GM13977 (cell line): ENCODE results near the gene TMEFF2.

Experiments used
- DNase-seq: peaks from one replicate; pipeline ENCODE4 v3.0.0; 2012; ENCODE audit warnings: low spot score
- in situ Hi-C: fragments of 300-500 bp; cut with MboI; formaldehyde crosslinking; loops from one replicate; pipeline ENCODE4 v1.12.0; 2022; ENCODE audit warnings: low sequenced_read_pairs, low pct_unique_long_range_greater_than_20kb, mixed read lengths, inconsistent platforms; ENCODE audit not compliant: unreplicated experiment
- TF ChIP-seq, protein P1 (sequence below): IDR thresholded peaks from 2 replicates; pipeline ENCODE4 v1.5.1; 2012; ENCODE audit warnings: mild to moderate bottlenecking, control low read depth; ENCODE audit not compliant: insufficient read depth; ENCODE audit errors: extremely low read depth, missing control alignments

TMEFF2 gene

GRCh38 chr2:191965733-191966132 is 229.0 kb downstream of the TMEFF2 start:
- TF ChIP-seq, protein P1, sequence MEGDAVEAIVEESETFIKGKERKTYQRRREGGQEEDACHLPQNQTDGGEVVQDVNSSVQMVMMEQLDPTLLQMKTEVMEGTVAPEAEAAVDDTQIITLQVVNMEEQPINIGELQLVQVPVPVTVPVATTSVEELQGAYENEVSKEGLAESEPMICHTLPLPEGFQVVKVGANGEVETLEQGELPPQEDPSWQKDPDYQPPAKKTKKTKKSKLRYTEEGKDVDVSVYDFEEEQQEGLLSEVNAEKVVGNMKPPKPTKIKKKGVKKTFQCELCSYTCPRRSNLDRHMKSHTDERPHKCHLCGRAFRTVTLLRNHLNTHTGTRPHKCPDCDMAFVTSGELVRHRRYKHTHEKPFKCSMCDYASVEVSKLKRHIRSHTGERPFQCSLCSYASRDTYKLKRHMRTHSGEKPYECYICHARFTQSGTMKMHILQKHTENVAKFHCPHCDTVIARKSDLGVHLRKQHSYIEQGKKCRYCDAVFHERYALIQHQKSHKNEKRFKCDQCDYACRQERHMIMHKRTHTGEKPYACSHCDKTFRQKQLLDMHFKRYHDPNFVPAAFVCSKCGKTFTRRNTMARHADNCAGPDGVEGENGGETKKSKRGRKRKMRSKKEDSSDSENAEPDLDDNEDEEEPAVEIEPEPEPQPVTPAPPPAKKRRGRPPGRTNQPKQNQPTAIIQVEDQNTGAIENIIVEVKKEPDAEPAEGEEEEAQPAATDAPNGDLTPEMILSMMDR, result no peak
- in situ Hi-C loops, result no loop called here
- DNase-seq, result no peak

DNA sequence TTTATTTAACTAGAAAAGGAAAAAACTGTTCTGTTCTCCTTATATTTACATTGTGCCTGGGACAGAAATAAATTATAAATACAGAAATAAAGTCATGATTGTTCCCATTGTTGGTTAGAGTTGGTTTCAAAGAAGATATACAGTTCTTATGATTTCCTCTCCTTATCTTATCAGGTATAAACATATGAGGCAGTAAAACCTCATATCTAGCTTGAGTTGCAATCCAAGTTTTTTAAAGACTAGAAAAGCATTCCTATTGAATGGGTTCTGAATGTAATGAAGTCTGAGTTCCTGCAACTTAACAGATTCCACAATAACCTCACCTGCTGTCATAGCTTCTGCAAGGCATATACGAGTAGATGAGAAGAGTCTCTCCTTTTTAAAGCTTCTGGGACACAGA is 233.2 kb downstream of the TMEFF2 start:
- no peak for DNase-seq
- in situ Hi-C loops, result no loop called here
- TF ChIP-seq, protein P1, result no peak

DNA sequence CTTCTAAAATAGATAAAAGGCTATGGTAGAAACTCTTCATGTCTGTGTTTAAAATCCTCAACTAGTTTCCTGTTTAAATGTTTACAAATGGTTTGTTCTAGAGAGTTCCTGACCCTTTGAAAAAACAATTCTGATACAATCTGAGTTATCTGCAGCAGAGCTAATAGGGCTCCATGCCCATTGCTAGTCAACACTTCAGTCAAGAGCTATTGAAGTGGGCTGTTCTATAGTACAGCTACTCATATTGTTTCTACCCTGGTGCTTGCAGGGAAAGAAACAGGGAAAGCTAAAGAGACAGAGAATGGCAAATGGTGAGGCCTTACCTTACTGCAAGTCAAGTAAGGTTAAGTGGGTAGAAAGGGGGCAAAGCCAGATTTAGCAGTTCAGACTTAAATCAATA is 235.5 kb downstream of the TMEFF2 start:
- no peak for DNase-seq
- in situ Hi-C loops, result no loop called here
- TF ChIP-seq, protein P1, result no peak

DNA sequence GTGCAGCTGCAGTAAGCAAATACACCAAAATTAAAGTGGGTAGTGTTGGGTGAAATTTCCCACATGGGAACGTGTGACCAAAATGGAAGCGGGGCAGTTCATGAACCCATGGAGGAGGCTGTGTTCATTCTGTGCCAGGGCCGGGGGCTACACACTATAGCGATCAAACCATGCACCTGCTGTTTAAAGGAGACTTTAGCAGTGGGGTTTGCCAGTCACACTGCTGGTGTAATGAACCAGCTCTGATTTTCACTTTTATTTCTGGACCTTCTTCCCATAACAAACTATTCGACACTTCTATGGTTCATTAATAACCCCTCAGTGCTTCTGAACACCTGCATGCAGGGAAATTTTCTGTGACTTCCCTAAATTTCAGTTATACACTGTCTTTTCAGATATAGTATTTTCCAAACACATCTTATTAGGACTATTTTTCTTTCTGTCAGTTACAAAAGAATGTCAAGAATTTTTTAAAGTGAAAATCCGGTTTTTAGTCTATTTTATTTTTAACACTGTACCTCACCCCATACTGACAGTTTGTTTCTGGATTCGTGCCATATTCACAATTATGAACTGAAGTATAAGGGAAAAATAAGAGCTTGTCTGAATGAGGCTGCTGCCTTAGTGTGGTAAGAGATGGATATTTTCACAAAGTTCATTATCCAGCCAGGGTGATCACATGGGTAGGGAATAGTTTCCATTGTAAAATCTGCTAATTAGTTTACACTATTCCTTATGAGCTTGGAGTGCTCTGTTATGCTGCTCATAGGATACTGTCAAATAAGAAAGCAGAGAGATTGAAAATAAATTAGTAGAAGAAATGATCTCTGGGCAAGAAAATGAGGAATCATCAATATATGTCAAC is 236.5 kb downstream of the TMEFF2 start:
- no peak for DNase-seq
- in situ Hi-C loops, result no loop called here
- TF ChIP-seq, protein P1, result no peak

- DNase-seq, result no peak
- TF ChIP-seq, protein P1, result no peak
- in situ Hi-C loops, result no loop called here
Observed at GRCh38 chr2:191954451-191954850, 240.3 kb downstream of the TMEFF2 start.

GRCh38 chr2:191952515-191953270 is 242.0 kb downstream of the TMEFF2 start:
- in situ Hi-C loops, result no loop called here
- no peak for DNase-seq
- TF ChIP-seq, protein P1, result no peak
